ENCODE measurements around the gene TNN. TPM values are rescaled to one million over a fixed set of nuclear protein-coding genes. Genes with fewer than 3 reads are reported as not detected.
"Not testable (repeated sequence)": the region's sequence is repeated elsewhere in the genome, so short reads cannot be mapped to it uniquely, and the experiment has no call there.

TNN gene
- total RNA-seq, 2 experiments from 2014 or later, result not detected

DNA sequence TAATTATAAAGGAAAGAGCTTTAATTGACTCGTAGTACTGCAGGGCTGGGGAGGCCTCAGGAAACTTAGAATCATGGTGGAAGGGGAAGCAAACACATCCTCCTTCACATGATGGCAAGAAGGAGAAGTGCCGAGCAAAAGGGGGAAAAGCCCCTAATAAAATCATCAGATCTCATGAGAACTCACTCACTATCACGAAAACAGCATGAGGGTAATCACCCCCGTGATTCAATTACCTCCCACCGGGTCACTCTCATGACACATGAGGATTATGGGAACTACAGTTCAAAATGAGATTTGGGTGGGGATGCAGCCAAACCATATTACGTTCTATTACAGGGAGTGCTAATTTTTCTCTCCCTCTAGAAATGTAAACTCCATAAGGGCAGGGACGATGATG lies 30.2 kb upstream of the TNN start:
- H3K9me3 Mint-ChIP-seq (ENCODE audit: insufficient read depth), result no peaks in the 10 kb centered on the region
- POLR2A ChIA-PET, result interaction anchor here (0.6 kb wide), 1 partner anchor 200 kb away, joined by 3 read pairs; no protein-coding TSS in a partner anchor
- no peak overlapping the region for H3K4me3 Mint-ChIP-seq
- H3K27ac Mint-ChIP-seq, result no peak overlapping the region
- CTCF ChIA-PET, result interaction anchor here (2.9 kb wide), 1 partner anchor 88 kb away, joined by 11 read pairs; no protein-coding TSS in a partner anchor
- ATAC-seq (no peak), DNase-seq (no peak)
- H3K27me3 Mint-ChIP-seq (ENCODE audit: low read depth), result peaks cover 6% of the 10 kb centered on the region
- H3K36me3 Mint-ChIP-seq (ENCODE audit: low read depth), result no peaks in the 10 kb centered on the region
- no peaks in the 10 kb centered on the region for H3K4me1 Mint-ChIP-seq (ENCODE audit: low read depth)

DNA sequence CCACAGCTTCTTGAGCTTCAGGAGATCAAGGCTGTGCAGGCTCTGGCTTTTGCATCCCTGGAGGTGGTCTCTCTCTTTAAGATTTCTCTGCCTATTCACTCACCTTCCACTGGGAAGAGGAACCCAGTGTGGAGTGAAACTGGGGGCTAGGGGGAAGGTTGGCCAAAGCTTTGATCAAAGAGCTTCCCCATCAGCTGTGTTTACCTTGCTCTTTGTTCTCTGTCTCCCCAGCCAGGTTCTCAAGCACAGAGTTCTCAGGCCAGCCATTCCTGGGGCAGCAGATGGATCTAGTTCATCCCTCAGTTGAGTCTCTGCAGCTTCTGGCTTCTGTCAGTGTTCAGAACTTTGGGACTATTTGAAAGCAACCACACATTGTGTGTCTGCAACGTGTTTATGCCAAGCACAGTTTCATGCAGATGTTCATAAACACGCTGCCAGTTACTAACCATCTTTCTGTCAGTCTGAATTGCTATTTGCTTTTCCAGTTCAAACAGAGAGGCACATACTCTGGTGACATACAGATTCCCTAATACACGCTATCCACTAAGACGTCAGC lies 27.2 kb upstream of the TNN start:
- POLR2A ChIA-PET, result no interaction called here
- Mint-ChIP-seq H3K9me3 (ENCODE audit: insufficient read depth) (no peaks in the 10 kb centered on the region), H3K4me3 (no peak overlapping the region), H3K36me3 (ENCODE audit: low read depth) (no peaks in the 10 kb centered on the region), H3K4me1 (ENCODE audit: low read depth) (no peaks in the 10 kb centered on the region), H3K27ac (no peak overlapping the region), H3K27me3 (ENCODE audit: low read depth) (peaks cover 9% of the 10 kb centered on the region)
- CTCF ChIA-PET, result interaction anchor here (1.1 kb wide), 1 partner anchor 85 kb away, joined by 6 read pairs; no protein-coding TSS in a partner anchor
- DNase-seq (no peak), ATAC-seq (no peak)

DNA sequence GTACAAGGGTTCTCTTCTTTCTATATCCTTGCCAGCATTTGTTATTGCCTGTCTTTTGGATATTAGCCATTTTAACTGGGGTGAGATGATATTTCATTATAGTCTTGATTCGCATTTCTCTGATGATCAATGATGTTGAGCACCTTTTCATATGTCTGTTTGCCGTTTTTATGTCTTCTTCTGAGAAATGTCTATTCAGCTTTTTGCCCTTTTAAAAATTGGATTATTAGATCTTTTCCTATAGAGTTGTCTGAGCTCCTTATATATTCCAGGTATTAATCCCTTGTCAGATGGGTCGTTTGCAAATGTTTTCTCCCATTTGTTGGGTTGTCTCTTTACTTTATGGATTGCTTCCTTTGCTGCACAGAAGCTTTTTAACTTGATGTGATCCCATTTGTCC lies 25.0 kb upstream of the TNN start:
- CTCF ChIA-PET, result interaction anchor here (0.8 kb wide), 1 partner anchor 83 kb away, joined by 3 read pairs; no protein-coding TSS in a partner anchor
- POLR2A ChIA-PET, result no interaction called here
- Mint-ChIP-seq H3K9me3 (ENCODE audit: insufficient read depth) (no peaks in the 10 kb centered on the region), H3K27me3 (ENCODE audit: low read depth) (peaks cover 9% of the 10 kb centered on the region), H3K36me3 (ENCODE audit: low read depth) (no peaks in the 10 kb centered on the region), H3K4me3 (no peak overlapping the region), H3K27ac (no peak overlapping the region), H3K4me1 (ENCODE audit: low read depth) (no peaks in the 10 kb centered on the region)
- ATAC-seq, result no peak
- no peak for DNase-seq

DNA sequence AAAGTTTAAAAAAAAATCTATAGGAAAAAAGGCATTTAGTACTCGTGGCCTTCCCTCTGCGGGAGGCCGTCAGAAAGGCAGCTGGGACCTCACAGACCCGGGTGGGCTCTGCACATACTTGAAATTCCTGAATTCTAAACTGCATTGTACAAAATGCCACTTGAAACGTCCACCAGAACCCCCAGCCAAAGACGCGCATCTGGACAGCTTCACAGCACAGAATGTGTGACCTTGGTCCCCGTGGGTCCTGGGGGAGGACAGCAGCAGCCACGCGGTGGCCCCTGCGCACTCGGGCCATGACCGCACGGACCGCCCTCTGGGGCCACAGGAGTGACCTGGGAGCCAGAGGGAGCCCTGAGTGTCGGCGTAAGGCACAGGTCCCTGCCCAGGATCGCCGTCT lies 23.8 kb upstream of the TNN start:
- DNase-seq (no peak), ATAC-seq (no peak)
- Mint-ChIP-seq H3K4me3 (no peak overlapping the region), H3K36me3 (ENCODE audit: low read depth) (no peaks in the 10 kb centered on the region), H3K27me3 (ENCODE audit: low read depth) (peaks cover 11% of the 10 kb centered on the region), H3K9me3 (ENCODE audit: insufficient read depth) (no peaks in the 10 kb centered on the region), H3K27ac (no peak overlapping the region), H3K4me1 (ENCODE audit: low read depth) (no peaks in the 10 kb centered on the region)
- ChIA-PET POLR2A (no interaction called here), CTCF (no interaction called here)

DNA sequence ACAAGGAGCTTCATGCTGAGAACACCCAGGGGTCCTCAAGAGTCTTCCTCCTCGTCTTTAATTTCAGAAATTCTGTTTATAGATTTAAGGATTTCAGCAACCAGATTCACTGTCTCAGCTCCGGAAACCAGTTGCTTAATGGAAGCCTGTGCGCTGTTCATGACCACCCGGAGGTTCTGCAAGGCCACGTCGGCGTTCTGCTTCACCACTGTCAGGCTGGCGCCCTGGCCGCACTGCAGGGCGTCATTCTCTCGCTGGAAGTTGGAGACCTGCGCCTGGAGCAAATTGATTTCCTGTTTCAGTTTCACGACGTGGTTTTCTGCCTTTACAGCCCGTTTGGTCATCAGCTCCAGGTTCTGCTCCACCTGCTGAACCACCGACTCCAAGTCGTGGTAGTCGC lies 23.0 kb upstream of the TNN start:
- POLR2A ChIA-PET; CTCF ChIA-PET; H3K9me3 Mint-ChIP-seq (ENCODE audit: insufficient read depth); H3K27ac Mint-ChIP-seq; H3K4me3 Mint-ChIP-seq; H3K4me1 Mint-ChIP-seq (ENCODE audit: low read depth); DNase-seq; H3K36me3 Mint-ChIP-seq (ENCODE audit: low read depth); ATAC-seq: not testable (repeated sequence)
- peaks cover 15% of the 10 kb centered on the region for H3K27me3 Mint-ChIP-seq (ENCODE audit: low read depth)

DNA sequence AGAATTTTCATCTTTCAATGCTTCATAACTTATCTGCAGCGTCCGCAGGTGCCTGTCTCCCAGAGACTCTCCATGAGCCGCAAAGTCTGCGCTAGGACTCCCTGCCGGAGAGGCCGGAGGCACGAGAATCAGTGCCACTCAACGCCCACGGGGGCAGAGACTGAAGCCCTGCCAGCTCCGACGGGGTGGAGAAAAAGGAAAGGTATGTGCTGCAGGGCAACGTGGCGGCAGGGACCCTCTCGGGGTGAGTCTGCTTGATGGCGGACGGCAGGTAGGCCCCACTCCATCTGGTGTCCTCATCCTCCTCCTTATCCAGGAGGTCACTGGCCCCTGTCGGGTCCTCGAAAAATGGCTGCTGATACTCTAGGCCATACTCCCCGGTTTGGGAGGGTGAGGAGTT lies 22.5 kb upstream of the TNN start:
- H3K4me1 Mint-ChIP-seq (ENCODE audit: low read depth), result no peaks in the 10 kb centered on the region
- H3K36me3 Mint-ChIP-seq (ENCODE audit: low read depth), result no peaks in the 10 kb centered on the region
- CTCF ChIA-PET, result no interaction called here
- H3K4me3 Mint-ChIP-seq, result no peak overlapping the region
- ATAC-seq, result no peak
- no peaks in the 10 kb centered on the region for H3K9me3 Mint-ChIP-seq (ENCODE audit: insufficient read depth)
- no peak for DNase-seq
- no peak overlapping the region for H3K27ac Mint-ChIP-seq
- peaks cover 11% of the 10 kb centered on the region for H3K27me3 Mint-ChIP-seq (ENCODE audit: low read depth)
- POLR2A ChIA-PET, result no interaction called here

DNA sequence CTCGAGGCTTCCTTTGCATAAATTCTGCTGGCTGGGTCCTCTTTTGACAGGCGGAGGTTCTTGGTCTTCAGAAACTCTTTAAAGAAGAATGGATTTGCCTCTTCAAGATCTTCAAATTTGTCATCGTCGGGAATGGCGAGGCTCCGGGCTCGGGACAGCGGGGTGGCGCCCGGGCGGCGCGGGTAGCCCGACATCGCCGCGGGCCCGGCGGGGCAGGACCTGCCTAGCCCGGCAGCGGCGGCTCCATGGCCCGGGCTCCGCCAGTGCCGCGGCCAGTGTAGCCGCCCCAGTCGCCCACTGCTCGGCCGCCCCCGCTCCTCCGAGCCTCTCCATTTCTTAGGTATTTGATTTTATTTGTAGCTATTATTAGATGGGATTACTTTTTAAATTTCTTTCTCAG lies 22.1 kb upstream of the TNN start:
- no peak overlapping the region for H3K27ac Mint-ChIP-seq
- no peak for ATAC-seq
- H3K4me1 Mint-ChIP-seq (ENCODE audit: low read depth), result no peaks in the 10 kb centered on the region
- no peaks in the 10 kb centered on the region for H3K9me3 Mint-ChIP-seq (ENCODE audit: insufficient read depth)
- DNase-seq, result no peak
- H3K27me3 Mint-ChIP-seq (ENCODE audit: low read depth), result peaks cover 11% of the 10 kb centered on the region
- H3K36me3 Mint-ChIP-seq (ENCODE audit: low read depth), result no peaks in the 10 kb centered on the region
- POLR2A ChIA-PET, result no interaction called here
- CTCF ChIA-PET, result interaction anchor here (0.7 kb wide), 1 partner anchor 79 kb away, joined by 3 read pairs; no protein-coding TSS in a partner anchor
- no peak overlapping the region for H3K4me3 Mint-ChIP-seq

DNA sequence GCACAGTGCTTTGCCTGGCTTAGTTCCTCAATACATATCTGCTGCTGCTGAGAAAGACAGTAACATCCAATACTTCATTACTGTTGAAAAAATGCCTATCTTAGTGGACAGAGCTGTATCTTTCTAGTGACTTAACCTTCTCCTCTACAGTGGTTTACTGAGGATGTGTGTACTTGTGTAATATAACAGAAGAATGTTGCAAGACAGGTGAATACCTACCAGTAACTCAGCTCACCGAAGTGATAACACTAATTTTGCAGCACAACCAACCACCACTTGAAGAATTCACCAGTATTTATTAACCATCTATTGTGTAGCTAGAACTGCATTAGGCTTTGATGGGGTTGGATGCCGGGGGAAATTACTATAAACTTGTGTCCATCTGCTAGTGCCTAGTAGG lies 16.6 kb upstream of the TNN start:
- ChIA-PET CTCF (interaction anchor here (1.0 kb wide), 1 partner anchor 74 kb away, joined by 6 read pairs; no protein-coding TSS in a partner anchor), POLR2A (no interaction called here)
- H3K4me1 Mint-ChIP-seq (ENCODE audit: low read depth), result no peaks in the 10 kb centered on the region
- H3K9me3 Mint-ChIP-seq (ENCODE audit: insufficient read depth), result no peaks in the 10 kb centered on the region
- ATAC-seq (no peak), DNase-seq (no peak)
- no peak overlapping the region for H3K4me3 Mint-ChIP-seq
- H3K36me3 Mint-ChIP-seq (ENCODE audit: low read depth), result no peaks in the 10 kb centered on the region
- peaks cover 25% of the 10 kb centered on the region for H3K27me3 Mint-ChIP-seq (ENCODE audit: low read depth)
- no peak overlapping the region for H3K27ac Mint-ChIP-seq

DNA sequence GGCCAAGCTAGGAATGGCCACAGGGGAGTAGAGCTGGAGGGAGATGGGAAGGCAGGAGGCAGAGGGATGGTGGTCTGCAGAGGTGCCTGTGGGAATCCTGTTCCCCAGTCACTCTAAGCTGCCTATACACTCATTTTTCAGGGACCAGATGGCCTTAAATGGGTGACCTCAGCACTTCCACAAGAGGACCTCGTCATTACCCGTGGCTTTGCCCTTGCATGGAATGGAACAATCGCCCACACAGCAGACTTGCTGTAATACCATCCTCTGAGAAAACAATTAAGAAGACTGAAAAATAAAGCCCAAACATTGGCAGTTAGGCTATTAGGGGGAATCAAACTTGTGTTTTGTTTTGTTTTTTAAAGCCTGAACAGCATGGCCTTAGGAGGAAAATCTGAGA lies 12.9 kb upstream of the TNN start:
- Mint-ChIP-seq H3K27me3 (ENCODE audit: low read depth) (peaks cover 31% of the 10 kb centered on the region), H3K9me3 (ENCODE audit: insufficient read depth) (no peaks in the 10 kb centered on the region), H3K4me3 (no peak overlapping the region), H3K27ac (no peak overlapping the region), H3K36me3 (ENCODE audit: low read depth) (no peaks in the 10 kb centered on the region), H3K4me1 (ENCODE audit: low read depth) (no peaks in the 10 kb centered on the region)
- DNase-seq (no peak), ATAC-seq (no peak)
- ChIA-PET CTCF (no interaction called here), POLR2A (no interaction called here)

DNA sequence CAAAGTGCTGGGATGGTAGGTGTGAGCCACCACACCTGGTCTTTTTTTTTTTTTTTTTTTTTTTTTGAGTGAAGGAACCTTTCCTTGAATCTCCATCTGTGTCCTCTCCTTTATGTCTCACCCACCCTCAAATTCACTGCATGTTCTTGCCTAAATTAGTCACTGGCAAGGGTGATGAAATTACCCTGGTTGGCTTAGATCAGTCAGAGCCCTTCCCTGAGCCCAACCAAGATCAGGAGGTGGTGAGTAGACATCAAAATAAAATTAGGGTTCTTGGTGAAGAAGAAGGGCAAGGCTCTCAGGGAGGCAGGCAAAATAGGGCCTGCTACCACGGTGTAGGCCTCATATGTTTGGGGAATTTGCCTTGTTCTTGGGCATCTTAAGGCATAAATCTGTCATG lies 5.3 kb upstream of the TNN start:
- ChIA-PET CTCF (no interaction called here), POLR2A (no interaction called here)
- Mint-ChIP-seq H3K9me3 (ENCODE audit: insufficient read depth) (no peaks in the 10 kb centered on the region), H3K27ac (no peak overlapping the region), H3K36me3 (ENCODE audit: low read depth) (no peaks in the 10 kb centered on the region), H3K4me3 (no peak overlapping the region), H3K27me3 (ENCODE audit: low read depth) (peaks cover 17% of the 10 kb centered on the region), H3K4me1 (ENCODE audit: low read depth) (no peaks in the 10 kb centered on the region)
- ATAC-seq (no peak), DNase-seq (no peak)

DNA sequence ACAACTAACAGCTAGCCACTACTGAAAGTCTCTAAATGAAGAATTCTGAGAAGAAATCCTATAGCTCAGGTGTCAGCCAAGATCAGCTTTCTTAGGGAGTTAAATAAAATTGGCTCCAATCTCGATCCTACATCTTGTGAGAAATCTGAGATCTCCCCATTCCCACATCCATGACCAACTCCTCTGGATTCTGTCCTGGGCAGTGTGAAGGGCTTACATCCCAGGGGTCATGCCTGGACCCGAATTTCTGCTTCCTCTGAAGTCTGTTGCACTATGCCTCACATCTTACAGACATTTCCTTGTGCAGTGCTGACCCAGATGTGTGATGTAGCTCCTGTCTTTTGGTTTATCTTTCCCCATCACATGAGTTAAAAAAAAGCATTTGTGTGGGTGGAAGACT lies 4.8 kb upstream of the TNN start:
- CTCF ChIA-PET, result no interaction called here
- no peak for ATAC-seq
- no peak for DNase-seq
- no peaks in the 10 kb centered on the region for H3K9me3 Mint-ChIP-seq (ENCODE audit: insufficient read depth)
- POLR2A ChIA-PET, result no interaction called here
- no peaks in the 10 kb centered on the region for H3K4me1 Mint-ChIP-seq (ENCODE audit: low read depth)
- no peak overlapping the region for H3K27ac Mint-ChIP-seq
- no peak overlapping the region for H3K4me3 Mint-ChIP-seq
- peaks cover 16% of the 10 kb centered on the region for H3K27me3 Mint-ChIP-seq (ENCODE audit: low read depth)
- no peaks in the 10 kb centered on the region for H3K36me3 Mint-ChIP-seq (ENCODE audit: low read depth)

DNA sequence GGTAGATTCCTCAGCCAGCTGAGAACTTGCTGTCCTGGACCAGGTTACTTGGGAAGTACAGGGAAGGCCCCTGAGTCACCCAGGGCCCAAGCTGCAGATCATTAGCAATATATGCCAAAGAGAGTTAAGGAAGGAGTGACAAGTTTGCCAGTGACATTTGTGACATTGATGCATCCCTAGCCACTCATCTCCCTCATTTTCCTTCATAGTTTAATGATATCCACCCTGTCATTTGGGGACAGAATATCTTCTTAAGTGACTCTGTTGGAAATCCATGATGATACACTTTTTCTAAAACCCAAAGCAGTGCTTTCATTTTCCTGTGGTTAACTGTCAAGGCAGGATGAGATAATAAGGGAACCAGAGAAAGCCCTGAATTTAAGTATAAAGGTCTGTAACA lies 3.2 kb downstream of the TNN start:
- ChIA-PET POLR2A (no interaction called here), CTCF (interaction anchor here (1.0 to 1.2 kb wide), 2 partner anchors 54 to 85 kb away, joined by 3 read pairs; no protein-coding TSS in a partner anchor)
- H3K4me1 Mint-ChIP-seq (ENCODE audit: low read depth), result peaks cover 18% of the 10 kb centered on the region
- H3K4me3 Mint-ChIP-seq, result no peak overlapping the region
- no peaks in the 10 kb centered on the region for H3K36me3 Mint-ChIP-seq (ENCODE audit: low read depth)
- no peak for ATAC-seq
- no peaks in the 10 kb centered on the region for H3K9me3 Mint-ChIP-seq (ENCODE audit: insufficient read depth)
- H3K27me3 Mint-ChIP-seq (ENCODE audit: low read depth), result peaks cover 14% of the 10 kb centered on the region
- no peak overlapping the region for H3K27ac Mint-ChIP-seq
- no peak for DNase-seq

DNA sequence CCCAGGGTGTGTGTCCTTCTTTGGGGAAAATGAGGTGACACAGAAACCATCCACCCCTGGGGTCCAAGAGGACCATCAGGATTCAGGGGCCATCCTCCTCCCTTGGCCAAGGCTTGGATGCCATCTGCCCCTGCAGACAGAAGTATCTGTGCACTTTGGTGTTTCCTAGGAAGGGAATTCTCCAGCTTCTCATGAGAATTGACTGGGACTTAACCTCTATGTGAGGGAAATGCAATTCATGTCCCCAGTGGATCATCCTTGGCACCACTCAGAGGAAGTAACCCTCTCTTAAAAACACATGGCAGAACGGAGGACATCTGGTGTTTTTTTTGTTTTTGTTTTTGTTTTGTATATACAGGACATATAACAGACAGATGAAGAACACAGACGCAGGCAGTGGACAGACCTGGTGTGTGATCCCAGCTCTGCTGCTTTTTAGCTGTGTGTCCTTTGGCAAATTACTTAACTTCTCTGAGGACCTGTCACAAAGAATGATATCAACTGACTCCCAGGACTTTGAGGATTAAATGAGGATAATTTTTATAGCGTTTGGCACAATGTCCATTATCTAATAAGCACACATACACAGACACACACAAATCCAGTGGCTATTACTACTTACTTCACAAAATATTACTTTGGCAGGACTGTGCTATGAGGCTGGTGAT lies 3.8 kb downstream of the TNN start:
- ChIA-PET POLR2A (no interaction called here), CTCF (no interaction called here)
- no peak overlapping the region for H3K27ac Mint-ChIP-seq
- peaks cover 14% of the 10 kb centered on the region for H3K27me3 Mint-ChIP-seq (ENCODE audit: low read depth)
- H3K4me1 Mint-ChIP-seq (ENCODE audit: low read depth), result peaks cover 18% of the 10 kb centered on the region
- DNase-seq (no peak), ATAC-seq (no peak)
- no peak overlapping the region for H3K4me3 Mint-ChIP-seq
- no peaks in the 10 kb centered on the region for H3K36me3 Mint-ChIP-seq (ENCODE audit: low read depth)
- no peaks in the 10 kb centered on the region for H3K9me3 Mint-ChIP-seq (ENCODE audit: insufficient read depth)

Data from activated CD8-positive, alpha-beta T cell treated with anti-CD3 and anti-CD28 coated beads, Interleukin-2, amount 10 ng/mL, durations not matched to agents 7 days and 5 days (primary cell).